Left lung (tissue), 10 donors: ENCODE measurements around the gene SLC38A10. TPM values are rescaled to one million over a fixed set of nuclear protein-coding genes. Genes with fewer than 3 reads are reported as not detected.

Experiments
- ATAC-seq: fragments of 200-7000 bp; cut with Tn5 transposase; one replicate; pipeline ENCODE4 v1.9.1; 2020; ENCODE audit warnings: moderate library complexity
- DNase-seq, 4 donors: peaks; one replicate each; pipeline ENCODE4 v3.0.0-alpha.2; 2013 to 2020
- H3K27ac ChIP-seq, 2 donors: fragments of 200-600 bp; sonication (generic) in 1 of 2; one replicate each; pipeline versions ENCODE4 v1.5.0 to v1.8.0; 2020 to 2021
- H3K27me3 ChIP-seq, 2 donors: fragments of 200-600 bp; sonication (generic) in 1 of 2; one replicate each; pipeline versions ENCODE4 v1.5.0 to v1.8.0; 2020 to 2021
- H3K36me3 ChIP-seq, 2 donors: fragments of 200-600 bp; sonication (generic) in 1 of 2; one replicate each; pipeline versions ENCODE4 v1.5.0 to v1.8.0; 2020 to 2021
- H3K4me1 ChIP-seq, 2 donors: fragments of 200-600 bp; one replicate each; pipeline ENCODE4 v1.8.0; 2021
- H3K4me3 ChIP-seq, 2 donors: fragments of 200-600 bp; sonication (generic) in 1 of 2; one replicate each; pipeline versions ENCODE4 v1.5.0 to v1.8.0; 2020 to 2021; ENCODE audit warnings: mild to moderate bottlenecking in 1 of 2
- H3K9me3 ChIP-seq, 2 donors: fragments of 200-600 bp; sonication (generic) in 1 of 2; one replicate each; pipeline versions ENCODE4 v1.5.0 to v1.8.0; 2020 to 2021
- intact Hi-C, 2 donors: fragments of 100-400 bp; cut with DNase I; formaldehyde crosslinking; loops; one replicate each; pipeline versions ENCODE4 v1.11.2 to v1.14.2; 2022
- polyA plus RNA-seq, 6 donors: library from polyadenylated mRNA; unstranded; fragments of 120-200 nt; gene quantifications; one replicate each; pipeline ENCODE4 v1.2.1, GENCODE V29; 2013; ENCODE audit not compliant: insufficient read length in 6 of 6
- total RNA-seq, 2 donors: library from RNA; stranded (reverse); fragmentation: NEBNext Ultra II Directional; extraction: Animal tissue kit (Norgen Biotek cat#: 25700); gene quantifications; one replicate each; pipeline ENCODE4 v1.2.1, GENCODE V29; 2021
- TF ChIP-seq, protein P1 (sequence below), 2 donors: fragments of 200-600 bp; sonication (generic) in 1 of 2; IDR thresholded peaks; one replicate each; pipeline versions ENCODE4 v1.5.0 to v1.8.0; 2021; ENCODE audit warnings: antibody characterized with exemption in 2 of 2
- donor health status: DM: no; HTN: yes; CAD: no.
- donor health status: DM: no; HTN: no; CAD: no.

The SLC38A10 gene
- total and polyA plus RNA-seq, 8 donors, result 48.4 to 109 (median 63.0) TPM

DNA sequence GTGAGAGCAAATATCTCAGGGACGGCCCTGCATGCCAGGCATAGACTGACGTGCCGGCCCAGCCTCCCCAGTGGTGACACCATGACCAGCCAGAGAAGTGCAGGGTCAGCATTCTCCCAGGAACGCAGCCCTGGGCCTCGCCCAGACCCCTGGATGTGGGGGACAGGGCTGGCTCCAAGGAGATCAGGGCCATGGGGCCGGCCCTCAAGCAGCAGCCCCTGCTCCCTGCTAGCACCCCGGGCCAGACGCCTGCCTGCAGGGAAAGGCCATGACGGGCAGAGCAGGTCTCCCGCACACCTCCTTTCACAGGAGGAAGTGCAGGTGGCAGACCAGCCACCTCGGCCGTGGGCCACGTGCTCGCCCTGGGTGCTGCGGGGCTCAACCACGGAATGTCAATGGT is 46.5 kb downstream of the SLC38A10 start:
- H3K9me3 ChIP-seq, result no peaks in the 10 kb centered on the region
- DNase-seq (peak in 1 of 4 donors; percentile 71), ATAC-seq (no peak)
- no peak overlapping the region for H3K27ac ChIP-seq
- H3K4me3 ChIP-seq, result no peak overlapping the region
- peaks cover 0 to 78% of the 10 kb centered on the region in 2 donors for H3K36me3 ChIP-seq
- H3K27me3 ChIP-seq, result no peaks in the 10 kb centered on the region
- TF ChIP-seq, protein P1, sequence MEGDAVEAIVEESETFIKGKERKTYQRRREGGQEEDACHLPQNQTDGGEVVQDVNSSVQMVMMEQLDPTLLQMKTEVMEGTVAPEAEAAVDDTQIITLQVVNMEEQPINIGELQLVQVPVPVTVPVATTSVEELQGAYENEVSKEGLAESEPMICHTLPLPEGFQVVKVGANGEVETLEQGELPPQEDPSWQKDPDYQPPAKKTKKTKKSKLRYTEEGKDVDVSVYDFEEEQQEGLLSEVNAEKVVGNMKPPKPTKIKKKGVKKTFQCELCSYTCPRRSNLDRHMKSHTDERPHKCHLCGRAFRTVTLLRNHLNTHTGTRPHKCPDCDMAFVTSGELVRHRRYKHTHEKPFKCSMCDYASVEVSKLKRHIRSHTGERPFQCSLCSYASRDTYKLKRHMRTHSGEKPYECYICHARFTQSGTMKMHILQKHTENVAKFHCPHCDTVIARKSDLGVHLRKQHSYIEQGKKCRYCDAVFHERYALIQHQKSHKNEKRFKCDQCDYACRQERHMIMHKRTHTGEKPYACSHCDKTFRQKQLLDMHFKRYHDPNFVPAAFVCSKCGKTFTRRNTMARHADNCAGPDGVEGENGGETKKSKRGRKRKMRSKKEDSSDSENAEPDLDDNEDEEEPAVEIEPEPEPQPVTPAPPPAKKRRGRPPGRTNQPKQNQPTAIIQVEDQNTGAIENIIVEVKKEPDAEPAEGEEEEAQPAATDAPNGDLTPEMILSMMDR (IDR thresholded peaks at IDR 0.05), result no peak
- no peaks in the 10 kb centered on the region for H3K4me1 ChIP-seq
- intact Hi-C loops, result no loop called here

DNA sequence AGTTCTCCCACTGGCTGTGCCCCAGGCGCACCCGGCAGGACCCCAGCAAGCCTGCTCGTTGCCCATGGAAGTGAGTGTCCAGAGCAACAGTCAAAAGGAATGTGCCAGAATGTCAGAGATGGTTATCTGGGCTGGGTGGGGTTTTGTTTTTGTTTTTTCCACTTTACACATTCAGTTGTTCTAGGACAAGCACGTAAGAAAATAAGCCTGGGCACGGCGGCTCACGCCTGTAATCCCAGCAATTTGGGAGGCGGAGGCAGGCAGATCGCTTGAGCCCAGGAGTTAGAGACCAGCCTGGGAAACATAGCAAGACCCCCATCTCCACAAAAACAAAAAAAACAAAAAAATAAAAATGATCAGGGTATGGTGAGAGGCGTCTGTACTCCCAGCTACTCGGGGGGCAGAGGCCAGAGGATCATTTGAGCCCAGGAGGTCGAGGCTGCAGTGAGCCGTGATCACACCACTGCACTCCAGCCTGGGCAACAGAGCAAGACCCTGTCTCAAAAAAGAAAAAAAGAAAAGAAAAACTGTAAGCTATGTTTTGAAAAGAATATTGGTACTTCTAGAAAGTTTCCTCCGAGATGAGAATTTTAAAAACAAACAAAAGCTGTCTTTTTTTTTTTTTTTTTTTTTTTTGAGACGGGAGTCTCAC is 47.6 kb downstream of the SLC38A10 start:
- DNase-seq (no peak), ATAC-seq (no peak)
- Histone ChIP-seq H3K9me3 (no peaks in the 10 kb centered on the region), H3K4me3 (no peak overlapping the region), H3K36me3 (peaks cover 0 to 75% of the 10 kb centered on the region in 2 donors), H3K27ac (no peak overlapping the region), H3K4me1 (no peaks in the 10 kb centered on the region), H3K27me3 (no peaks in the 10 kb centered on the region)
- TF ChIP-seq, protein P1 (IDR thresholded peaks at IDR 0.05), result no peak
- intact Hi-C loops, result no loop called here

DNA sequence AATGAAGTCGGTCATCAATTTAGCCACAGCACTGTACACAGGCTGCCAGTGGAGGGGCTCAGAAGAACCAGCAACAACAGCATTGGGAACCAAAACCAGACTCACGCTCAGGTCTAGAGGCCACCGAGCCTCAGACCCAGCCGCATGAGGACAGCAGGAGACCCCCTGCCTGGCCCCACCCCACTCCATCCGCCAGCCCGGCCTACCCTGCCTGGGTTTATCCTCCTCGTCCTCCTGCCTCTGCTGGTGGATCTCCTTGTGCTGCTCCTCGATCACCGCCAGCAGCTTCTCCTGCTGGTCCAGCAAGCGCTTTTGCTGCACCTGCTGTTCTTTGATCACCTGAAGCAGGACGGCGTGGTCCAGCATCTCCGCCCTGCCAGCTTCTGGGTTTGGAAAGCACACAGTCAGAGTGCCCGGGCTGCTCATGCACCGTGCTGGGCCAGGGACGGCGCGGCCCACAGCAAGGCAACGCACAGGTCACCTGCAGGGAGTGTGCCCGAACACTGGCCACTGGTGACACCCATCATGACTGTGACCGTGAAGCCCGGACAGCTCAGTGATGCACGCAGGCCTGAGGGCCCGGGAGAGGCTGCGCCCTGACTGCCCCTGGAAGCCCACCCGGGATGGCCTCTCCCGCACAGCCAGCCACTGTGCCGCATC is 48.3 kb downstream of the SLC38A10 start:
- H3K36me3 ChIP-seq, result peaks cover 0 to 69% of the 10 kb centered on the region in 2 donors
- no peak overlapping the region for H3K27ac ChIP-seq
- TF ChIP-seq, protein P1 (IDR thresholded peaks at IDR 0.05), result no peak
- ATAC-seq (no peak), DNase-seq (peak in 1 of 4 donors; percentile 61)
- H3K9me3 ChIP-seq, result no peaks in the 10 kb centered on the region
- H3K27me3 ChIP-seq, result no peaks in the 10 kb centered on the region
- peaks cover 0 to 2% of the 10 kb centered on the region in 2 donors for H3K4me1 ChIP-seq
- intact Hi-C loops, result no loop called here
- H3K4me3 ChIP-seq, result no peak overlapping the region

DNA sequence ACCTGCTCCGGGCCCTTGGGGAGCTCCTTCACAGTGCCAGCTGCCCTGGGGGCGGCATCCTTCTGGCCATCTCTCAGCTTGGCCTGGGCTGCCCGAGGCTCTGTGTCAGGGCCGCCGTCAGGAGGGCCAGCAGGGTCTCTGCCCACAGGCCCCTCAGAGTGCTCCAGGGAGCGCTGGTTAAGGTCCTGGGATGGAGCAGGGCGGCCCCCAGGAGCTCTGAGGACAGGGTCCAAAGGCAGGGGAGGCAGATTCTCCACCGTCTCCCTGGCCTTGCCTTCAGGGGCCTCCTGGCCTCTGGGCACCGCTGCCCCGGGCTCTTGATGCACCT is 48.8 kb downstream of the SLC38A10 start:
- H3K36me3 ChIP-seq, result peaks cover 0 to 69% of the 10 kb centered on the region in 2 donors
- ATAC-seq (no peak), DNase-seq (peak in 1 of 4 donors; percentile 44)

More for the DNA sequence above, 48.8 kb downstream of the SLC38A10 start:
- Histone ChIP-seq H3K27ac (no peak overlapping the region), H3K9me3 (no peaks in the 10 kb centered on the region), H3K4me3 (no peak overlapping the region), H3K4me1 (peaks cover 0 to 5% of the 10 kb centered on the region in 2 donors), H3K27me3 (no peaks in the 10 kb centered on the region)
- TF ChIP-seq, protein P1 (IDR thresholded peaks at IDR 0.05), result no peak
- intact Hi-C loops, result no loop called here
